ENCODE results near the gene NPIPB8.
"Not testable (repeated sequence)": the region's sequence is repeated elsewhere in the genome, so short reads cannot be mapped to it uniquely, and the experiment has no call there.

Gene NPIPB8

GRCh38 chr16:28636093-28636823 is 1.6 kb upstream of the NPIPB8 start:
- not testable (repeated sequence) for DNase-seq

DNA sequence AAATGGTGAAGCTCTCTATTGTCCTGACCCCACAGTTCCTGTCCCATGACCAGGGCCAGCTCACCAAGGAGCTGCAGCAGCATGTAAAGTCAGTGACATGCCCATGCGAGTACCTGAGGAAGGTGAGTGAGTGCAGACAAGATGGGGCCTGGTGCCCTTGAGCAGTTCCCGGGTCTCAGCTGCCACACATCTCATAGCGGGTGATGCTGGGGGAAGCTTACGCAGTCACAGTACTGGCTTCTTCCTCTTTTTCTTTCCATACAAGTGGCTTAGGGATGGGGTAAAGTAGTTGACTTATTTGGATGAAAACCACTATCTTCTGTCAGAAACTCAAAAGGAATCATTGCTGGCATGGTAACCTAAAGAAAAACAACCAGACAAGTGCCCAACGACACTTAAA is 494 bp downstream of the NPIPB8 start:
- DNase-seq = not testable (repeated sequence)

GRCh38 chr16:28639959-28640358 is 2.1 kb downstream of the NPIPB8 start:
- DNase-seq = not testable (repeated sequence)

DNA sequence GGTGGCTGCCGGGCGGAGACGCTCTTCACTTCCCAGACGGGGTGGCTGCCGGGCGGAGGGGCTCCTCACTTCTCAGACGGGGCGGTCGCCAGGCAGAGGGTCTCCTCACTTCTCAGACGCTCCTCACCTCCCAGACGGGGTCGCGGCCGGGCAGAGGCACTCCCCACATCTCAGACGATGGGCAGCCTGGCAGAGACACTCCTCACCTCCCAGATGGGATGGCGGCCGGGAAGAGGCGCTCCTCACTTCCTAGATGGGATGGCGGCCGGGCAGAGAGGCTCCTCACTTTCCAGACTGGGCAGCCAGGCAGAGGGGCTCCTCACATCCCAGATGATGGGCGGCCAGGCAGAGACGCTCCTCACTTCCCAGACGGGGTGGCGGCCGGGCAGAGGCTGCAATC is 28.4 kb downstream of the NPIPB8 start:
- not testable (repeated sequence) for DNase-seq

- DNase-seq = not testable (repeated sequence)
Observed at GRCh38 chr16:28667480-28667879, 29.6 kb downstream of the NPIPB8 start.

- not testable (repeated sequence) for DNase-seq
Observed at GRCh38 chr16:28668199-28668598, 30.3 kb downstream of the NPIPB8 start.

- not testable (repeated sequence) for DNase-seq
Observed at GRCh38 chr16:28688327-28688952, 50.6 kb downstream of the NPIPB8 start.

DNA sequence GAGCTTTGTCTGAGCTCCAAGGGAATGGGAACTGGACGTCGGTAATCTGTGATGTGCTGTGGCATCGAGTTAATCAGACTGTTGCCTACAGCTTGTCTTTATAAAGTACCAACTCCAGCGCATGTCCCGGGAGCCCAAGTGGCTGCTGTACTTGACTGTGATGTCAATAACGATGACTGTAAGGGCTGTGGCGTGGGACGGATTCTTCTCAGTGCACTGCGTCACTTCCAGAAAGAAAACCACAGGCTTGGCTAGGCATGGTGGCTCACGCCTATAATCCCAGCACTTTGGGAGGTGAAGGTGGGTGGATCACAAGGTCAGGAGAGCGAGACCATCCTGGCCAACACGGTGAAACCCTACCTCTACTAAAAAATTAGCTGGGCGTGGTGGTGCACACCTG is 51.6 kb downstream of the NPIPB8 start:
- DNase-seq = not testable (repeated sequence)

GRCh38 chr16:28691722-28692121 is 53.9 kb downstream of the NPIPB8 start:
- not testable (repeated sequence) for DNase-seq

DNA sequence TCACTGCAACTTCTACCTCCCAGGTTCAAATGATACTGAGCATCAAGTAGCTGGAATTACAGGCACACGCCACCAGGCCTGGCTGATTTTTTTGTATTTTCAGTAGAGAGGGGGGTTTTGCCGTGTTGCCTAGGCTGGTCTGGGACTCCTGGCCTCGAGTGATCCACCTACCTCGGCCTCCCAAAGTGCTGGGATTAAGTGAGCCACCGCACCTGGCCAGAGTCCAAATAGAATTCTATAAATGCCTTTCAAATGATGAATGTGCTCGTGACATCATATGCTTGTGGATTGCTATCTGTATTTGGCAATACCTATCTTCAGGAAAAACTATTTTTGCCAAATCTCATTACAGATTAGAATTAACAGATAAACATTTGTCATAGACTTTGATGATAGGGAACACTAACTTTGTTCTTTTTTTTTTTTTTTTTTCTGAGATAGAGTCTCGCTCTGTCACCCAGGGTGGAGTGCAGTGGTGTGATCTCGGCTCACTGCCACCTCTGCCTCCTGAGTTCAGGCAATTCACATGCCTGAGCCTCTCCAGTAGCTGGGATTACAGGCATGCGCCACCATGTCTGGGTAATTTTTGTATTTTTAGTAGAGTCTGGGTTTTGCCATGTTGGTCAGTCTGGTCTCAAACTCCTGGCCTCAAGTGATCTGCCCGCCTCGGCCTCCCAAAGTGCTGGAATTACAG is 55.5 kb downstream of the NPIPB8 start:
- not testable (repeated sequence) for DNase-seq

DNA sequence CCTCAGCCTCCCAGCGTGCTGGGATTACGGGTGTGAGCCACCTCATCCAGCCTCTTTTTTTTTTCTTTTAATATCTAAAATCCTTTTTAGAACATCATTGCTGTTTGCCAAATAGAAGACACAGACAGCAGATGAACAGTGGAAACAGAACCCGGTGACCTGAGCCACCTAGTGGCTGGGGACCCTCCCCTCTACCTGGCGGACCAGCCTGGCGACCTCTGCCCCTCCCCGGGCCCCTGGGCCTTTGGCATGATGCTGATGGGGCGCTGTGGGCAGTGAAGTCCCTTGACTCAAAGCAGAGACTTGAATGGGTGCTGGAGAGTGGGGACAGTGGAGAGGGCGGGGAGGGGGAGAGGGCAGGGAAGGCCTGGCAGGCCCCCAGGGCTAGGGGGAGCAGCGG is 61.9 kb downstream of the NPIPB8 start:
- DNase-seq = not testable (repeated sequence)

DNA sequence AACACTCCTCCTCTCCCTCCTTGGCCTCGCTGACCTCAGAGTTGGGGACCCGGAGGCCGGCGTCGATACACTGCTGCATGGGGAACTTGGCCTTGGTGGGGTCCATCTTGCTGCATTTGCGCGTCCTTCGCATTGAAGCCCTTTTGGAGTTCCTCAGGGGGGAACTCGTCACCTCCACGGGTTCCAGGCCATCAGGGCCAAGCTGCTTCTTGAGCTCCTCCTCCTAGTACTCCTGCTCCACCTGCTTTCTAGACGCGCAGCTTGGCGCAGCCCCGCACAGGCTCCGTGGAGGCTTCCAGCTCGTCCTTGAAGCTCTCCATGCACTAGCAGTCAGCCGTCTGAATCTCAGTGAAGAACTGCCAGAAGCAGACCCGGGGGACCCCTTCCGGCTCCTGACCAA is 62.5 kb downstream of the NPIPB8 start:
- not testable (repeated sequence) for DNase-seq

GRCh38 chr16:28701384-28701783 is 63.5 kb downstream of the NPIPB8 start:
- not testable (repeated sequence) for DNase-seq

DNA sequence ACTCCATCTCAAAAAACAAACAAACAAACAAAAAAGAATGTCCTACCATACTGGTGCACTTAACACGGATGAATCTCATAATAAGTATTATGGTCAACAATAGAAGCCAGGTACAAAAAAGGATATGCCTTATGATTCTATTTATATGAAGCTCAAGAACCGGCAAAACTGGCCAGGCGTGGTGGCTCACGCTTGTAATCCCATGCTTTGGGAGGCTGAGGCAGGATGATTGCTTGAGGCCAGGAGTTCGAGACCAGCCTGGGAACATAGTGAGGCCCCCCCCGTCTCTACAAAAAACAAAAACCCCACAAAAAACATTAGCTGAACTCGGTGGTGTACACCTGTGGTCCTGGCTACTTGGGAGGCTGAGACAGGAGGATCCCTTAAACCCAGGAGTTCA is 66.4 kb downstream of the NPIPB8 start:
- DNase-seq = not testable (repeated sequence)
